H1 (cell line): Measurements from ENCODE around the gene GFRA3.

Source experiments
- CBX8 ChIP-seq: fragments of 300-800, 300-1000 bp; sonication (generic); IDR thresholded peaks from 2 replicates; pipeline ENCODE4 v1.7.1; 2016; ENCODE audit warnings: low read depth, low read length, borderline replicate concordance
- CHD1 ChIP-seq: IDR thresholded peaks from 2 replicates; pipeline ENCODE4 v1.6.1; 2012; ENCODE audit warnings: low read depth, low read length, improper control_type of control experiment
- EZH2 ChIP-seq: fragments of 200-600 bp; sonication (generic); IDR thresholded peaks from 2 replicates; pipeline ENCODE4 v1.7.1; 2012; ENCODE audit warnings: low read depth, mild to moderate bottlenecking, moderate library complexity, low read length, inconsistent platforms; ENCODE audit not compliant: severe bottlenecking
- POLR2AphosphoS5 ChIP-seq: IDR thresholded peaks from 2 replicates; pipeline ENCODE4 v1.6.1; 2011; ENCODE audit warnings: low read depth, low read length
- RAD21 ChIP-seq, 2 experiments: IDR thresholded peaks in 1 of 2; conservative IDR thresholded peaks in 1 of 2; 2 replicates each; pipeline ENCODE4 v1.6.1; 2011; ENCODE audit warnings: low read depth in 2 of 2, low read length in 2 of 2, improper control_type of control experiment in 1 of 2, inconsistent platforms in 1 of 2, mild to moderate bottlenecking in 1 of 2, moderate library complexity in 1 of 2
- SRF ChIP-seq: IDR thresholded peaks from 2 replicates; pipeline ENCODE4 v1.6.1; 2011; ENCODE audit warnings: mild to moderate bottlenecking, low read depth, low read length, moderate library complexity
- SUZ12 ChIP-seq: fragments of 200-600 bp; sonication (generic); IDR thresholded peaks from 2 replicates; pipeline ENCODE4 v1.6.1; 2012; ENCODE audit warnings: mild to moderate bottlenecking, inconsistent platforms, low read length, moderate library complexity, mixed read lengths
- TAF7 ChIP-seq: optimal IDR thresholded peaks from 2 replicates; pipeline ENCODE3; 2011; ENCODE audit warnings: low read depth, mild to moderate bottlenecking, inconsistent platforms, low read length, moderate library complexity, borderline replicate concordance
- TBP ChIP-seq: IDR thresholded peaks from 2 replicates; pipeline ENCODE4 v1.6.1; 2011; ENCODE audit warnings: low read depth, low read length, improper control_type of control experiment
- TEAD4 ChIP-seq: IDR thresholded peaks from 2 replicates; pipeline ENCODE4 v1.6.1; 2012; ENCODE audit warnings: low read depth, low read length, inconsistent platforms, mixed read lengths
- TF ChIP-seq, protein P1 (sequence below), 3 experiments: IDR thresholded peaks; 1 replicate in 2 of 3; 2 replicates in 1 of 3; pipeline versions ENCODE4 v1.5.1 to v1.6.1; 2011; ENCODE audit warnings: low read length in 3 of 3, mild to moderate bottlenecking in 3 of 3, inconsistent platforms in 2 of 3, low read depth in 1 of 3, moderate library complexity in 1 of 3; ENCODE audit not compliant: insufficient read depth in 1 of 3; ENCODE audit errors: control extremely low read depth in 1 of 3
- TF ChIP-seq, protein P2 (sequence below): IDR thresholded peaks from 2 replicates; pipeline ENCODE4 v1.6.1; 2011; ENCODE audit warnings: low read length, improper control_type of control experiment

DNA sequence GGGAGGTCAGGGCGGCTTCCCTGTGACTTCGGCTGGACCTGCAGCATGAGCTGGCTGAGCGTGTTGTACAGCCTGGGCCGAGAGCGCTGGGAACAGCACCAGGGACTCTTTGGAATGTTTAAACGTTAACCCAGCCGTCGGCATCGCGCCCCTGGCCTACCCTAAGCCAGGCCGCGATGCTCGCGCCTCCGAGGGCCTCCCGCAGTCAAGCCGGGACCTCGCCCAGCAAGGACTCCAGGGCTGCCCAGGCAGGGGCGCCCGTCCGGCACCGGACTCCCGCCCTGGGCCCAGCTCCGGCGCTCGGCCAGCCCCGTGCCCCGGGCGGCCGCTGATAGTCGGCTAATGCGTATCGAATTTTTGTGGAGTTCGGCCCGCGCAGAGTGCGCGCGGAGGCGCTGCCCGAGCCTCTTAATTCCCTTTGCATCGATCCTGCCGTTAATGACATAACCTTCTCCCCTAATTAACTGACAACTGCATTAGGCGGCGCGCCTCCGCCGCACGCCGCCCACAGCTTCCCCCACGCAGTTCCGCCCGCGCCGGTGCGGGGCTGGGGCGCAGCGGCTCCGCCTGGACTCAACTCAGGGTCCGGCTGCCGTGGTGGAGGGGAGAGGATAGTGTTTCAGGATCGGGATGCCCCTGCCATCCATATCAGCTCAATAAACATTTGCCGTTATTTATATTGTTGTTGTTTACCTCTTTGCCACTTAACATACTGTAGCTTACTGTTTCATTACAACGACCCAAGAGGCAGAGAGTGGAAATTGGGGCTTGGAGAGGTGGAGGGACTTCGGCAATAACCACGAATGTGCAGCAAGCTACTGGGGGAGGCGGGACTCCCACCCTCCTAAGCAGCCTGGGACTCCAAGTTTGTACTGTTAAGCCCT, 32.5 kb downstream of the GFRA3 start:
- TF ChIP-seq EZH2 (peak; percentile 59), CBX8 (no peak), TBP (no peak), SUZ12 (peak; percentile 61; the same call in 1 of the 2 replicates), CHD1 (no peak), RAD21 (IDR thresholded peaks at IDR 0.05 in 1 of 2, conservative IDR thresholded peaks at IDR 0.05 in 1 of 2; ENCODE audit: low read depth in 2 of 2, low read length in 2 of 2) (no peak), TEAD4 (peak; percentile 3; the same call in 1 of the 2 replicates), SRF (no peak), POLR2AphosphoS5 (no peak), TAF7 (no peak)
- TF ChIP-seq, protein P1, sequence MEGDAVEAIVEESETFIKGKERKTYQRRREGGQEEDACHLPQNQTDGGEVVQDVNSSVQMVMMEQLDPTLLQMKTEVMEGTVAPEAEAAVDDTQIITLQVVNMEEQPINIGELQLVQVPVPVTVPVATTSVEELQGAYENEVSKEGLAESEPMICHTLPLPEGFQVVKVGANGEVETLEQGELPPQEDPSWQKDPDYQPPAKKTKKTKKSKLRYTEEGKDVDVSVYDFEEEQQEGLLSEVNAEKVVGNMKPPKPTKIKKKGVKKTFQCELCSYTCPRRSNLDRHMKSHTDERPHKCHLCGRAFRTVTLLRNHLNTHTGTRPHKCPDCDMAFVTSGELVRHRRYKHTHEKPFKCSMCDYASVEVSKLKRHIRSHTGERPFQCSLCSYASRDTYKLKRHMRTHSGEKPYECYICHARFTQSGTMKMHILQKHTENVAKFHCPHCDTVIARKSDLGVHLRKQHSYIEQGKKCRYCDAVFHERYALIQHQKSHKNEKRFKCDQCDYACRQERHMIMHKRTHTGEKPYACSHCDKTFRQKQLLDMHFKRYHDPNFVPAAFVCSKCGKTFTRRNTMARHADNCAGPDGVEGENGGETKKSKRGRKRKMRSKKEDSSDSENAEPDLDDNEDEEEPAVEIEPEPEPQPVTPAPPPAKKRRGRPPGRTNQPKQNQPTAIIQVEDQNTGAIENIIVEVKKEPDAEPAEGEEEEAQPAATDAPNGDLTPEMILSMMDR (IDR thresholded peaks at IDR 0.05; ENCODE audit: control extremely low read depth in 1 of 3, insufficient read depth in 1 of 3, low read depth in 1 of 3, low read length in 3 of 3), result no peak
- TF ChIP-seq, protein P2, sequence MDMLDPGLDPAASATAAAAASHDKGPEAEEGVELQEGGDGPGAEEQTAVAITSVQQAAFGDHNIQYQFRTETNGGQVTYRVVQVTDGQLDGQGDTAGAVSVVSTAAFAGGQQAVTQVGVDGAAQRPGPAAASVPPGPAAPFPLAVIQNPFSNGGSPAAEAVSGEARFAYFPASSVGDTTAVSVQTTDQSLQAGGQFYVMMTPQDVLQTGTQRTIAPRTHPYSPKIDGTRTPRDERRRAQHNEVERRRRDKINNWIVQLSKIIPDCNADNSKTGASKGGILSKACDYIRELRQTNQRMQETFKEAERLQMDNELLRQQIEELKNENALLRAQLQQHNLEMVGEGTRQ, result no peak
